ENCODE measurements around the gene OAT.
"Not testable (repeated sequence)": the region's sequence is repeated elsewhere in the genome, so short reads cannot be mapped to it uniquely, and the experiment has no call there.

OAT gene

GRCh38 chr10:124378881-124379471 is 39.7 kb downstream of the OAT start:
- no peak for DNase-seq (ENCODE audit: low spot score)

GRCh38 chr10:124378271-124378670 is 40.5 kb downstream of the OAT start:
- no peak for DNase-seq (ENCODE audit: low spot score)

- DNase-seq (ENCODE audit: low spot score) = no peak
These were observed 41.6 kb downstream of the OAT start for GRCh38 chr10:124377101-124377500.

- DNase-seq (ENCODE audit: low spot score) = no peak
These were observed 42.3 kb downstream of the OAT start for GRCh38 chr10:124376411-124376810.

- no peak for DNase-seq (ENCODE audit: low spot score)
These were observed 43.0 kb downstream of the OAT start for GRCh38 chr10:124375691-124376090.

- DNase-seq (ENCODE audit: low spot score) = no peak
These were observed 43.4 kb downstream of the OAT start for GRCh38 chr10:124375353-124375614.

- no peak for DNase-seq (ENCODE audit: low spot score)
These were observed 44.0 kb downstream of the OAT start for GRCh38 chr10:124374535-124375352.

GRCh38 chr10:124372899-124373298 is 45.8 kb downstream of the OAT start:
- no peak for DNase-seq (ENCODE audit: low spot score)

GRCh38 chr10:124370426-124370825 is 48.3 kb downstream of the OAT start:
- no peak for DNase-seq (ENCODE audit: low spot score)

GRCh38 chr10:124369986-124370385 is 48.7 kb downstream of the OAT start:
- no peak for DNase-seq (ENCODE audit: low spot score)

- not testable (repeated sequence) for DNase-seq (ENCODE audit: low spot score)
These were observed 49.2 kb downstream of the OAT start for GRCh38 chr10:124369533-124369932.

GRCh38 chr10:124369066-124369465 is 49.7 kb downstream of the OAT start:
- no peak for DNase-seq (ENCODE audit: low spot score)

GRCh38 chr10:124367936-124368335 is 50.8 kb downstream of the OAT start:
- DNase-seq (ENCODE audit: low spot score) = no peak

GRCh38 chr10:124367414-124367813 is 51.3 kb downstream of the OAT start:
- DNase-seq (ENCODE audit: low spot score) = no peak

- no peak for DNase-seq (ENCODE audit: low spot score)
These were observed 51.9 kb downstream of the OAT start for GRCh38 chr10:124366825-124367224.

- no peak for DNase-seq (ENCODE audit: low spot score)
These were observed 52.4 kb downstream of the OAT start for GRCh38 chr10:124366343-124366742.

- no peak for DNase-seq (ENCODE audit: low spot score)
These were observed 54.0 kb downstream of the OAT start for GRCh38 chr10:124364674-124365073.

- DNase-seq (ENCODE audit: low spot score) = no peak
These were observed 56.2 kb downstream of the OAT start for GRCh38 chr10:124362568-124362967.

- DNase-seq (ENCODE audit: low spot score) = peak; percentile 22
These were observed 59.3 kb downstream of the OAT start for GRCh38 chr10:124359336-124359832.

- no peak for DNase-seq (ENCODE audit: low spot score)
These were observed 61.2 kb downstream of the OAT start for GRCh38 chr10:124357561-124357885.

- no peak for DNase-seq (ENCODE audit: low spot score)
These were observed 61.8 kb downstream of the OAT start for GRCh38 chr10:124356701-124357560.

- no peak for DNase-seq (ENCODE audit: low spot score)
These were observed 64.0 kb downstream of the OAT start for GRCh38 chr10:124354411-124355382.
